ENCODE measurements around the gene PLD6. TPM values are rescaled to one million over a fixed set of nuclear protein-coding genes. Genes with fewer than 3 reads are reported as not detected.

The PLD6 gene
- total and polyA plus RNA-seq, 2 donors (not counting 1 experiment from before 2014, with no cell fraction given), result 2.5 to 7.8 TPM

- no peak overlapping the region for H3K4me2 ChIP-seq (ENCODE audit: extremely low read depth, insufficient read depth, low read length)
- TF ChIP-seq EZH2 (IDR thresholded peaks at IDR 0.05; ENCODE audit: low read length, missing control alignments) (no peak), CTCF (conservative IDR thresholded peaks at IDR 0.05 in 1 of 2, IDR thresholded peaks at IDR 0.05 in 1 of 2; ENCODE audit: low read depth in 1 of 2, low read length in 2 of 2) (no peak)
- no peak for DNase-seq (ENCODE audit: low read depth in 2 of 2)
- H2AFZ ChIP-seq (ENCODE audit: low read length), result no peak overlapping the region
- peaks cover 35% of the 10 kb centered on the region for H3K4me1 ChIP-seq (ENCODE audit: control insufficient read depth, extremely low read depth, insufficient read depth, low read length)
- peaks cover 3% of the 10 kb centered on the region for H3K79me2 ChIP-seq (ENCODE audit: control insufficient read depth, insufficient read depth, low read length)
- no peaks in the 10 kb centered on the region for H3K27me3 ChIP-seq (ENCODE audit: control insufficient read depth, insufficient read depth, low read length)
- H3K9ac ChIP-seq (ENCODE audit: insufficient read depth, low read length), result no peak overlapping the region
- H3K9me3 ChIP-seq (ENCODE audit: control insufficient read depth, insufficient read depth, low read depth, low read length), result no peaks in the 10 kb centered on the region
- H3K4me3 ChIP-seq (replicated peaks in 1 of 4; ENCODE audit: control extremely low read depth in 1 of 4, insufficient read depth in 1 of 4, low read depth in 3 of 4, low read length in 4 of 4), result no peak overlapping the region
- no peak overlapping the region for H3K27ac ChIP-seq (ENCODE audit: insufficient read depth, low read length)
- no peaks in the 10 kb centered on the region for H4K20me1 ChIP-seq (ENCODE audit: control insufficient read depth, extremely low read depth, insufficient read depth, low read length)
- peaks cover 37% of the 10 kb centered on the region for H3K36me3 ChIP-seq (ENCODE audit: control insufficient read depth, insufficient read depth, low read length)
These were observed 52.4 kb downstream of the PLD6 start for GRCh38 chr17:17153709-17154108.

GRCh38 chr17:17153071-17153470, 53.1 kb downstream of the PLD6 start:
- TF ChIP-seq EZH2 (IDR thresholded peaks at IDR 0.05; ENCODE audit: low read length, missing control alignments) (no peak), CTCF (conservative IDR thresholded peaks at IDR 0.05 in 1 of 2, IDR thresholded peaks at IDR 0.05 in 1 of 2; ENCODE audit: low read depth in 1 of 2, low read length in 2 of 2) (no peak)
- Histone ChIP-seq H3K9me3 (ENCODE audit: control insufficient read depth, insufficient read depth, low read depth, low read length) (no peaks in the 10 kb centered on the region), H3K27ac (ENCODE audit: insufficient read depth, low read length) (no peak overlapping the region), H3K36me3 (ENCODE audit: control insufficient read depth, insufficient read depth, low read length) (peaks cover 35% of the 10 kb centered on the region), H3K9ac (ENCODE audit: insufficient read depth, low read length) (no peak overlapping the region), H3K4me3 (replicated peaks in 1 of 4; ENCODE audit: control extremely low read depth in 1 of 4, insufficient read depth in 1 of 4, low read depth in 3 of 4, low read length in 4 of 4) (no peak overlapping the region), H2AFZ (ENCODE audit: low read length) (no peak overlapping the region), H3K79me2 (ENCODE audit: control insufficient read depth, insufficient read depth, low read length) (peaks cover 3% of the 10 kb centered on the region), H4K20me1 (ENCODE audit: control insufficient read depth, extremely low read depth, insufficient read depth, low read length) (no peaks in the 10 kb centered on the region), H3K4me2 (ENCODE audit: extremely low read depth, insufficient read depth, low read length) (no peak overlapping the region), H3K4me1 (ENCODE audit: control insufficient read depth, extremely low read depth, insufficient read depth, low read length) (peaks cover 35% of the 10 kb centered on the region), H3K27me3 (ENCODE audit: control insufficient read depth, insufficient read depth, low read length) (no peaks in the 10 kb centered on the region)
- DNase-seq (ENCODE audit: low read depth in 2 of 2), result no peak

GRCh38 chr17:17152385-17152784, 53.7 kb downstream of the PLD6 start:
- peaks cover 33% of the 10 kb centered on the region for H3K36me3 ChIP-seq (ENCODE audit: control insufficient read depth, insufficient read depth, low read length)
- no peak overlapping the region for H3K4me3 ChIP-seq (replicated peaks in 1 of 4; ENCODE audit: control extremely low read depth in 1 of 4, insufficient read depth in 1 of 4, low read depth in 3 of 4, low read length in 4 of 4)
- no peak overlapping the region for H3K4me2 ChIP-seq (ENCODE audit: extremely low read depth, insufficient read depth, low read length)
- no peaks in the 10 kb centered on the region for H4K20me1 ChIP-seq (ENCODE audit: control insufficient read depth, extremely low read depth, insufficient read depth, low read length)
- H3K27ac ChIP-seq (ENCODE audit: insufficient read depth, low read length), result peak overlapping the region; percentile 65
- H3K4me1 ChIP-seq (ENCODE audit: control insufficient read depth, extremely low read depth, insufficient read depth, low read length), result peaks cover 35% of the 10 kb centered on the region
- no peaks in the 10 kb centered on the region for H3K27me3 ChIP-seq (ENCODE audit: control insufficient read depth, insufficient read depth, low read length)
- TF ChIP-seq EZH2 (IDR thresholded peaks at IDR 0.05; ENCODE audit: low read length, missing control alignments), result no peak
- no peak for TF ChIP-seq CTCF (conservative IDR thresholded peaks at IDR 0.05 in 1 of 2, IDR thresholded peaks at IDR 0.05 in 1 of 2; ENCODE audit: low read depth in 1 of 2, low read length in 2 of 2)
- peaks cover 3% of the 10 kb centered on the region for H3K79me2 ChIP-seq (ENCODE audit: control insufficient read depth, insufficient read depth, low read length)
- no peak overlapping the region for H3K9ac ChIP-seq (ENCODE audit: insufficient read depth, low read length)
- no peak overlapping the region for H2AFZ ChIP-seq (ENCODE audit: low read length)
- DNase-seq (ENCODE audit: low read depth in 2 of 2), result peak in 1 of 2 donors; percentile 9
- no peaks in the 10 kb centered on the region for H3K9me3 ChIP-seq (ENCODE audit: control insufficient read depth, insufficient read depth, low read depth, low read length)

Measured in fibroblast of lung (primary cell).